Measurements from ENCODE around the gene HKDC1.
"Not testable (repeated sequence)": the region's sequence is repeated elsewhere in the genome, so short reads cannot be mapped to it uniquely, and the experiment has no call there.

Gene HKDC1

DNA sequence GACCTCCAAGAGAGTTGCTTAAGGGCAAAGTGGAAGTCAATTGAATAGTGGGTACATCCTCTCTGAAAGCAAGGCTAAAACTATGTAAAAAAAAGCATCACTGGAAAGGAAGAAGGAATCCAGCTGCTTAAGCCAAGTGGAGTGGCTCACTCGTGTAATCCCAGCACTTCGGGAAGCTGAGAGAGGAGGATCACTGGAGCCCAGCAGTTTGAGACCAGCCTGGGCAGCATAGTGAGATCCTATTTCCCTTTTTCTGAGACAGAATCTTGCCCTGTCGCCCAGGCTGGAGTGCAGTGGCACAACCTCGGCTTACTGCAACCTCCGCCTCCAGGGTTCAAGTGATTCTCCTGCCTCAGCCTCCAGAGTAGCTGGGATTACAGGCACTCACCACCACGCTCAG lies 64.3 kb downstream of the HKDC1 start:
- DNase-seq, result not testable (repeated sequence)

DNA sequence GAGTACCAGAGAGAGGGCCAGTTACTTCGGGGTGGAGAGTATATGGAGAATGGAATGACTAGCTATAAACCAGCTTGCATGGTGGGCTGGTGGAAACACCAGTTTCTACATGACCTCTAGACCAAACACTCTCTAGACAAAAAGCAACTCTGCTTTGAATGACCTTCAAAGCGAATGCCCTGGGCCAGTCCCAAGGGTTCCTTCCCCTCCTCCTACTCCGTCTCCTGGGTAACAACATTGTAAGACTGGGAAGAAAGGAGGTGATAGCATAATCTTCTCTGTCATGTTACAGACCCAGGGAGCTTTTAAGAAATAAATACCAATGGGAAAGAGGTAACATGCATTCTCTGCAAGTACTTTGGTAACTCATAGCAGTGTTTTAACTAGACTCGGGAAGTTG lies 65.6 kb downstream of the HKDC1 start:
- no peak for DNase-seq

DNA sequence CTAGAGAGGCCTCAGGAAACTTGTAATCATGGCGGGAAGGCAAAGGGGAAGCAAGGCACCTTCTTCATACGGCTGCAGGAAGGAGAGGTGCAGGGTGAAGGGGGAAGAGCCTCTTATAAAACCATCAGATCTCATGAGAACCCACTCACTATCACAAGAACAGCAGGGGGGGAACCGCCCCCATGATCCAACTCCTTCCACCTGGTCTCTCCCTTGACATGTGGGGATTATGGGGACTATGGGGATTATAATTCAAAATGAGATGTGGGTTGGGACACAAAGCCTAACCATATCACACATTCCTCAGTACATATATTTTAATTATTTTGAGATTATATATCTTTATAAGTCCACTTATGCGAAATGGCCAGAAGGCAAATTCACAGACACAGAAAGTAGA lies 67.0 kb downstream of the HKDC1 start:
- DNase-seq, result no peak

DNA sequence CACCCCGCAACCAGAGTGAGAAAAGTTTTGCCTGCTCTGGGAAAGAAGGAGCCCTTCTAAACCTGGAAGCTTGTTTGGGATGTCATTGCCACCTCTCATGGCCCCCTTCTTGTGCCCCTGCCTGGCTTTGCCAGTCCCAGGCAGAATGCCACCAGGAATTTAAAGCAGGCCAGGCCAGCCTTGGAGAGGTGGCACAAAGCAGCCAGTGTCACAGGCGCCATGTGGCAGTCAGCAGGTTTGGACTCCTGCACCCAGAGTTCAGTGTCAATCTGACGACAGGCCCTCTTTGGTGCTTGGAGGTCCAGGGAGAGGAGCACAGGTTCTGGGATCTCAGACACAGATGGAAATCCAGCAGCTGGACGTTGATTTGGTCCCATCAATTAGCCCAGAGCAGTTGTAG lies 70.9 kb downstream of the HKDC1 start:
- no peak for DNase-seq

DNA sequence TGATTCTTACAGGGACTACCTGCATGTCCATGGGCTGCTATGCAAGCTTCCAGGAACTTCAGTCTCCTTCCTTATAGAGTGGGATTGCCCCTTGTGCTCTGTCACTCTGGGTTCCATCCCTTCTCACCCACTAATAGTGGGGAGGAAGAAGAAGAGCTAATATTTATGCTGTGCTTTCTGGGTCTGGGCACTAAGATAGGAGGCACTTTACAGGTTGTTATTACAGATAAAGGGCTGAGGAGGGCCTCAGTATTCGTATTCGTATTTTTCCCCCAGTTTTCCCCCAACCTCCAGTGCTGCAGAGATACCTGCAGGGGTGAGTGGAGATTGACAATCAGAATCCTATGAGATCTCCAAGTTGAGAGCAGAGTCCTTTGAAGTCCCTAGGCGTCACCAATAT lies 72.3 kb downstream of the HKDC1 start:
- no peak for DNase-seq

DNA sequence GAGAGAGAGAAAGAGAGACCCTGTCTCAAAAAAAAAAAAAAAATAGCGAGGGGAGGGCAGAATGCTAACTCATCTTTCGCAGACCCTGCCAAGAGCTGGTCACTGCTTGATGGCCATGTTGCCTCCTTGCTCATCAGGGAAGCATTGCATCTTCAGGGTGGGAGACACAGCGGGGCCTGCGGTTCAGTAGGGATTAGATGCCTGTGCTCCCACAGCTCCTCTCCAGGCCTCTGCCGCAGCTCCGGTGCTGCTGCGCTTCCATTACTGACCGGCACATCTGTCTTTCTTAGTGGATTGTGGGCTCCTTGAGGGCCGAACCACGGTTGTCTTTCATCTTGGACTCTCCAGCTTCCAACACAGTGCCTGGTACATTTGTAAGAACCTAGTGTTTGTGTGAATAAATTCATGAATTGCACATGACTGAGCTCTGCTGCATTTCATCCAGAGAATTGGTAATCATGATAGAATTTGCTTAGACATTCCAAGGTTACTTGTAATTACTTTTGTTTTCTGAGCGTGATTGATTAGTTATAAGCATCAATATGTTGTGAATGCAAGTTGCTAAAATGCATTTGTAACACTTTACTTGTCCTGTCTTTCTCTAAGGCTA lies 75.0 kb downstream of the HKDC1 start:
- DNase-seq, result no peak

DNA sequence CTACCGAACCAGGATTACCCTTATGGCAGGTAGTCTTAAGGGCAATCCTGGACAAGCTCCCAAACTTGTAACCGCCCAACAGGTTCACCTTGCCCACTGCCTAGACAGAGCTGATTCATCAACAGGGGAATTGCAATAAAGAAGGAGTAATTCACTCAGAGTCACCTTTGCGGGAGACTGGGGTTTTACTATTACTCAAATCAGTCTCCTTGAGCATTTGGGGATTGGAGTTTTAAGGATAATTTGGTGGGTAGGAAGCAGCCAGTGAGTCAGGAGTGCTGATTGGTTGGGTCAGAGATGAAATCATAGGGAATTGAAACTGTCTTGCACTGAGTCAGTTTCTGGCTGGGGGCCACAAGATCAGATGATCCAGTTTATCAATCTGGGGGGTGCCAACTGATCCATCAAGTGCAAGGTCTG lies 83.5 kb downstream of the HKDC1 start:
- no peak for DNase-seq

DNA sequence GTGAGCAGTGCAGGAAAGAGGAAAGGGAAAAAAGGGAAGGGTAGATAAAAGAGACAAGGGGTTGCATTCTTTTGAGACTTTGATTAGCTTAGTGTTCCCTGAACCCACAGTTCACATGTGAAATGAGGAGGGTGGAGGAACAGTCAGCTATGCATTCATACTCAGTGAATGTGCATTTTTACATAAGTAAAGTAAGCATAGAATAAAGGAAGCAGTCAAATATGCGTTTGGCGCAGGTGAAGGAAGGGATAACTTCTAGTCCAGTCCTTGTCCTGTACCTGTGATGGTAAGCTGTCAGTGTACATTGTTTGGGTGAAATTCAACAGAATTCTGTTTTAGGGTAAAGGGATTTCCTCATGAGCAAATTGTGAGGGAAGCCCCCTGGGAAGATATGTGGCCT lies 86.3 kb downstream of the HKDC1 start:
- no peak for DNase-seq

DNA sequence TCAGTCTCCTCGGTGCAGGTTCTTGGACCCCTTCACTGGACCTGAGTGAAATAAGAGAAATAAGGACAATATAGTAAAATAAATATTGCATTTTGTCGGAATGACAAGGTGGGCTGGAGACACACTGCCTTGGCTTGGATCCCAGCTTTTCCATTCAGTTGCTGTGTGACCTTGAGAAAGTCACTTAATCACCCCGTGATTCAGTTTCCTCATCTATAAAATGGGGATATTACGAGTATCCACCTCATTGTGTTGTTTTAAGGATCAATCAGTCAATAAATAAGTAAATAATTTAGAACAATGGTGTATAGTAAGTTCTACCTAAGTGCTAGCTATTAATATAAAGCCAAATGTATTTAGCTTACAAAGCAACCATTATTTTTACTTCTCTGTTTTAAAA lies 87.3 kb downstream of the HKDC1 start:
- DNase-seq, result no peak

DNA sequence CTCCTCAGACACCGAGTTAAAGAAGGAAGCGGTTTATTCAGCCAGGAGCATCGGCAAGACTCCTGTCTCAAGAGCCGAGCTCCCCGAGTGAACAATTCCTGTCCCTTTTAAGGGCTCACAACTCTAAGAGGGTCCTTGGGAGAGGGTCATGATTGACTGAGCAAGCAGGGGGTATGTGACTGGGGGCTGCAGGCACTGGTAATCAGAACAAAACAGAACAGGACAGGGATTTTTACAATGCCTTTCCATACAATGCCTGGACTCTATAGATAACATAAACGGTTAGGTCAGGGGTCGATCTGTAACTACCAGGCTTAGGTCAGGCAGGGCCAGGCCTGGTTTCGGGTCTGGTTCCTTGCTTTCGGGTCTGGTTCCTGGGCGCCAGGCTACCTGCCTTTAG lies 88.2 kb downstream of the HKDC1 start:
- DNase-seq, result not testable (repeated sequence)

DNA sequence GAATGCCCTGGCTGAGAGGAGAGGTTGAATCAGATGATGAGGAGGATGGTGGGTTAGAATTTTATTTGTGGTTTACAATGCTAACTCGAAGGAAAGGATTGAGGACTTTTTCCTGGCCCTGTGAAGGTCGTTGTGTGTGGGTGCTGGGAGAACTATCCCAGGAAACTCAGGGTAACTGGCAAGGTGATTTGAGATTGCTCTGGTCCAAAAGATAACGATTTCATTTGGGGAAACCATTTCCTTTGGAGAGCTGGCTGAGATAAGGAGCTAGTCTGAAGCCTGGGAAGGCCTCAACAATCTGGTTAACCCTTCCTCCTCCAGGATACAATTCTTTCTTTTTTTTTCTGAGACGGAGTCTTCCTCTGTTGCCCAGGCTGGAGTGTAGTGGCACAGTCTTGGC lies 91.2 kb downstream of the HKDC1 start:
- DNase-seq, result no peak

DNA sequence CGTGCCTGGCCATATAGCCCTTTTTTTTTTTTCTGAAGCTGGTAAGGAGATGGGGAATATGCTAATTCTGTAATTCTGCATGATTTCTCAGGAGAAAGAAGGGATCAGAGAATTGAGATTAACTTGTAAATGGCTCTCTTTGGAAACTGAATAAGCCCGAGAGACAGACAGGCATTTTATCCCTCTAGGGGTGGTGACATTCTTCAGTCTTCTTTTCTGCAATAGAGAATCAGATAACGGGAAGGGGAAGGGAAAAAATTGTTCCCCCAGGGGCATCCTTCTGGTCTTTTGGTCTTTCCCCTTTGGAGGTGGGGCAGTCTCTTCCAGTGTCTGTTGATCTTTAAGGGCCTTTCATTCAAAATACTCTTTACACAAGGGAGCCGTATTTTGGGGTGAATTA lies 92.4 kb downstream of the HKDC1 start:
- no peak for DNase-seq

DNA sequence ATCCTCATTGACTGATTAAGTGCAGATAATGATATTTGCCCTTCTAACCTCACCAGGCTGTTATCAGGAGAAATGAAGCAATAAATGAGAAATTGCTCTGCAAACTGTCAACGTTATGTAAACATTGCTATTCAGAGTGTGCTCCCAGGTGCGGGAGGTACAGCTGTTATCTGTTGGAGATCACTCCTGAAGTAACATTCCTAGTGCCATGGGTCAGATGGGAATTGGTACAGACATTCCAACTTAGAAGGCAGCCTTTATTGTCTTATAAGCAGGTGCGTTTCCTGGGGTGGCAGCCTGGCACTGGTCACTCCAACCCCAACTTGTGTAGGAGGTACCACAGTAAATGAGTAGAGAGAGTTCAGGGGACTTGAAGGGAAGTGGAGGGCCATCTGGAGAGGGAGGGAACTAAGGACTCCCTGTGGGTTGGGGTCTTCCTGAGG lies 95.0 kb downstream of the HKDC1 start:
- DNase-seq, result no peak

DNA sequence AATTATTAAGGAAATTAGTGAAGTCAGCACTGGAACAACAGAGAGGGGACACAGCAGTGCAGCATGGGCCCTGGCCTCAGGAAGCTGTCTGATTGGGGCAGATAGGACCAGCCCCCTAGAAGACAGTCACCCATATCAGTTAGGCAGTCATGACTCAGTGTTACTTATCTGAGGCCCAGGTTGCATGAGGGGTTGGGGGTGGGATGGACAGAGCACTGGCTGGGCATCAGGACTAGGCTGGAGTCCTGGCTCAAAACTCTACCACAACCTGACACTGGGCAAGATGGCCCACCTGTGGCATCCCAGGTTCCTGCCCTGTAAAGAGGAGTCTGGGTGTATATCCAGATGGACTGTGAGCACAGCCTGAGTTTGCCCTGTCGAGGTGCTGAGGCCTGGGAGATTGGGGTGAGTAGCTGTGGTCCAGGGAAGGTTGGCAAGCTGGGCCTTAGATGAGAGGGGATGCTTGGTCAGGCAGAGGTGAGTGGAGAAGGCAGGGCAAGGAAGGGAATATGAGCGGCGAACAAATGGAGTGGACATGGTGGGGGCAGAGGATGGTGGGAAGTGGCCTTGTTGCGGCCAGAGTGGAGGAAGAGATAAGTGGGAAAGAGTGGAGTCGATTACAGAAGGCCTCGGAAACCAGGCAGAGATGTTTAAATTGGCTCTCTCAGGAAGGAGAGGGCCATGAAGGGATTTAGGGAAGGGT lies 95.6 kb downstream of the HKDC1 start:
- no peak for DNase-seq

DNA sequence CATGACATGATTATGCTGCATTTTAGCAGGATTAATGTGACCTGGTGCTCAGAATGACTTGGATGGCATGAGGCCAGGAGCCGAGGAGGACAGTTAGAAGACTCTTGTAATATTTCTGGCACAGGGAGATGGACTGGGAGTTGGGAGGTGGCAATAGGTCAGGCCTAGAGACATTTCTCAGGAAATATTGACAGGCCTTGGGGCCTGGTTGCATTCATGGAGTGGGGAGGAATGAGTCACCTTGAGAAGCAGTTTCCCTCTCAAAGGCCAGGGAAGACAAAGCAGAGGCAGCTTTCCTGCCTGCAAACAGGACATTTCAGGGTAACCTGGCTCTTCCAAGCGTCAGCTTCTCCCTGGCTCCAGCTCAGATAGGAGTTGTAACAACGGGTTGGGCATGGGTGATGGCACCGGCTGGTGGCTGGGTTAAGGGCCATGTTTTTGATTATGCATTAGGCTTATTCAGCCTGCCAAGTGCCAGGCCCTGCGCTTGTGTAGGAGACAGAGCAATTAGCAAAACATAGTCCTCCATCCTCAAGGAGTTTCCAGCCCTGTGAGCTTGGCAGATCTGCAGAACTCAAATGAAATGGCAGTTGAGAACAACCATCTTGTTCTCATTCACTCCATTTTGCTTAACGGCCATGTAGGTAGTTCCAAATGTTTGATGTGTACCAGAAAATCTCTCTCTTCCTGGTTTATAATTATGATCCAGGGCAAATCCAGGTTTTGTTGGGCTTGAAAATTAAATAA lies 96.4 kb downstream of the HKDC1 start:
- no peak for DNase-seq
